Endodermal cell (in vitro differentiated cells): ENCODE data around the gene GNAL. TPM values are rescaled to one million over a fixed set of nuclear protein-coding genes. Genes with fewer than 3 reads are reported as not detected.
A peak's percentile ranks its signal among the peaks of the same experiment; 100 is the strongest.

ENCODE experiments used
- DNase-seq: peaks from one replicate; pipeline ENCODE4 v3.0.0-alpha.2; 2017
- H3K27ac ChIP-seq: 2 replicates; pipeline ENCODE4 v1.5.1; 2013; ENCODE audit warnings: mild to moderate bottlenecking, low read depth, low read length, moderate library complexity
- H3K27me3 ChIP-seq: 2 replicates; pipeline ENCODE4 v1.6.1; 2013; ENCODE audit warnings: mild to moderate bottlenecking, low read length, moderate library complexity; ENCODE audit not compliant: insufficient read depth, control insufficient read depth, poor library complexity, severe bottlenecking
- H3K36me3 ChIP-seq: 2 replicates; pipeline ENCODE4 v1.7.0; 2013; ENCODE audit warnings: mild to moderate bottlenecking, low read length, moderate library complexity; ENCODE audit not compliant: control insufficient read depth, insufficient read depth
- H3K4me1 ChIP-seq: one replicate; pipeline ENCODE4 v1.7.0; 2013; ENCODE audit warnings: low read length; ENCODE audit not compliant: control insufficient read depth, insufficient read depth
- H3K4me3 ChIP-seq: 2 replicates; pipeline ENCODE4 v1.5.1; 2013; ENCODE audit warnings: mild to moderate bottlenecking, low read length, moderate library complexity
- H3K9ac ChIP-seq: 2 replicates; pipeline ENCODE4 v1.6.1; 2013; ENCODE audit warnings: mild to moderate bottlenecking, low read length, moderate library complexity; ENCODE audit not compliant: poor library complexity, severe bottlenecking; ENCODE audit errors: extremely low read depth
- H3K9me3 ChIP-seq: 2 replicates; pipeline ENCODE4 v1.6.1; 2013; ENCODE audit warnings: mild to moderate bottlenecking, low read length, moderate library complexity; ENCODE audit not compliant: control insufficient read depth
- H3K27ac Mint-ChIP-seq: 2 replicates; pipeline ENCODE4 v1.8.0; 2020; ENCODE audit warnings: mixed read lengths
- H3K27me3 Mint-ChIP-seq: 2 replicates; pipeline ENCODE4 v1.8.0; 2021; ENCODE audit warnings: mild to moderate bottlenecking, mixed read lengths; ENCODE audit not compliant: insufficient read depth
- H3K36me3 Mint-ChIP-seq: 2 replicates; pipeline ENCODE4 v1.8.0; 2020; ENCODE audit warnings: low read depth, mixed read lengths
- H3K4me1 Mint-ChIP-seq: 2 replicates; pipeline ENCODE4 v1.8.0; 2020; ENCODE audit warnings: mixed read lengths
- H3K4me3 Mint-ChIP-seq: 2 replicates; pipeline ENCODE4 v1.8.0; 2020; ENCODE audit warnings: mild to moderate bottlenecking, moderate library complexity, mixed read lengths
- H3K9me3 Mint-ChIP-seq: 2 replicates; pipeline ENCODE4 v1.8.0; 2020; ENCODE audit warnings: mild to moderate bottlenecking, mixed read lengths
- CTCF ChIP-seq: fragments of 200-600 bp; sonication (generic); conservative IDR thresholded peaks from 2 replicates; pipeline ENCODE4 v1.5.0; 2021; ENCODE audit warnings: antibody characterized with exemption, mild to moderate bottlenecking
- WGBS, 2 experiments: methylation state at CpG; one replicate each; pipeline versions ENCODE4 v1.1.5 to v1.1.7; 2013; ENCODE audit warnings: missing lambda C conversion rate in 2 of 2, mixed read lengths in 1 of 2; ENCODE audit not compliant: insufficient coverage in 1 of 2, insufficient read length in 1 of 2; 5-methylcytosine and 5-hydroxymethylcytosine counted together
- total RNA-seq, 2 donors: library from RNA; stranded (reverse); fragmentation: NEBNext Ultra II Directional in 1 of 2; extraction: Animal tissue kit (Norgen Biotek cat#: 25700) in 1 of 2; gene quantifications; 2 replicates in 1 of 2; 3 replicates in 1 of 2; pipeline ENCODE4 v1.2.1, GENCODE V29; 2021

GNAL gene
- total RNA-seq, 2 donors from 2014 or later, result 37.9 to 58.2 TPM

- peaks cover 20% of the 10 kb centered on the region for H3K4me1 ChIP-seq
- Mint-ChIP-seq H3K36me3 (peaks cover 5% of the 10 kb centered on the region), H3K4me1 (peaks cover 50% of the 10 kb centered on the region), H3K27ac (peak overlapping the region; percentile 84), H3K27me3 (no peaks in the 10 kb centered on the region), H3K9me3 (no peaks in the 10 kb centered on the region), H3K4me3 (no peak overlapping the region)
- TF ChIP-seq CTCF, result no peak
- H3K27ac ChIP-seq, result no peak overlapping the region
- H3K36me3 ChIP-seq, result peaks cover 3% of the 10 kb centered on the region
- no peak overlapping the region for H3K4me3 ChIP-seq
- DNase-seq, result no peak
- H3K27me3 ChIP-seq, result no peaks in the 10 kb centered on the region
- H3K9ac ChIP-seq, result no peak overlapping the region
- H3K9me3 ChIP-seq, result peaks cover 4% of the 10 kb centered on the region
- WGBS, 2 experiments, result 93 to 96% methylated on average over 7 to 11 of the region's 11 CpGs
Measured at GRCh38 chr18:11811009-11811408, 121.9 kb downstream of the GNAL start.

- no peaks in the 10 kb centered on the region for H3K36me3 ChIP-seq
- H3K9me3 ChIP-seq, result peaks cover 21% of the 10 kb centered on the region
- Mint-ChIP-seq H3K27me3 (no peaks in the 10 kb centered on the region), H3K27ac (peak overlapping the region; percentile 87), H3K4me3 (no peak overlapping the region), H3K9me3 (no peaks in the 10 kb centered on the region), H3K4me1 (peaks cover 28% of the 10 kb centered on the region), H3K36me3 (peaks cover 6% of the 10 kb centered on the region)
- H3K27ac ChIP-seq, result no peak overlapping the region
- no peaks in the 10 kb centered on the region for H3K4me1 ChIP-seq
- H3K9ac ChIP-seq, result no peak overlapping the region
- 82 to 93% methylated on average over 5 to 6 of the region's 6 CpGs for WGBS, 2 experiments
- H3K4me3 ChIP-seq, result no peak overlapping the region
- TF ChIP-seq CTCF, result no peak
- DNase-seq, result no peak
- H3K27me3 ChIP-seq, result no peaks in the 10 kb centered on the region
Measured at GRCh38 chr18:11817229-11817628, 128.2 kb downstream of the GNAL start.

GRCh38 chr18:11818486-11819203 is 129.6 kb downstream of the GNAL start:
- H3K27ac ChIP-seq, result no peak overlapping the region
- Mint-ChIP-seq H3K4me1 (peaks cover 38% of the 10 kb centered on the region), H3K27ac (no peak overlapping the region), H3K4me3 (no peak overlapping the region), H3K27me3 (no peaks in the 10 kb centered on the region), H3K9me3 (no peaks in the 10 kb centered on the region), H3K36me3 (peaks cover 6% of the 10 kb centered on the region)
- H3K9ac ChIP-seq, result no peak overlapping the region
- H3K27me3 ChIP-seq, result no peaks in the 10 kb centered on the region
- no peak for TF ChIP-seq CTCF
- DNase-seq, result no peak
- peaks cover 21% of the 10 kb centered on the region for H3K9me3 ChIP-seq
- 95 to 98% methylated on average over 10 to 17 of the region's 17 CpGs for WGBS, 2 experiments
- no peaks in the 10 kb centered on the region for H3K36me3 ChIP-seq
- H3K4me3 ChIP-seq, result no peak overlapping the region
- peaks cover 6% of the 10 kb centered on the region for H3K4me1 ChIP-seq
